DND-41 (cell line): ENCODE measurements around the gene ARHGEF16.
A peak's percentile ranks its signal among the peaks of the same experiment; 100 is the strongest.

Source experiments
- ATAC-seq: fragments of 200-7000 bp; cut with Tn5 transposase; 3 replicates; pipeline ENCODE4 v1.9.1; 2021; ENCODE audit warnings: low read depth; ENCODE audit not compliant: insufficient read depth
- DNase-seq: peaks from one replicate; pipeline ENCODE4 v3.0.0-alpha.2; 2020
- H2AFZ ChIP-seq: 2 replicates; pipeline ENCODE4 v1.6.0; 2012; ENCODE audit warnings: low read depth, low read length
- H3K27ac ChIP-seq: 2 replicates; pipeline ENCODE4 v1.5.1; 2012; ENCODE audit warnings: low read length, inconsistent platforms
- H3K27me3 ChIP-seq: fragments of 200-600 bp; sonication (generic); 2 replicates; pipeline ENCODE4 v1.6.0; 2012; ENCODE audit warnings: low read length, mild to moderate bottlenecking, inconsistent platforms; ENCODE audit not compliant: insufficient read depth, poor library complexity
- H3K36me3 ChIP-seq: 2 replicates; pipeline ENCODE4 v1.5.1; 2012; ENCODE audit warnings: low read length, inconsistent platforms; ENCODE audit not compliant: insufficient read depth
- H3K4me1 ChIP-seq: 2 replicates; pipeline ENCODE4 v1.5.1; 2012; ENCODE audit warnings: mild to moderate bottlenecking, low read length; ENCODE audit not compliant: insufficient read depth
- H3K4me2 ChIP-seq: 2 replicates; pipeline ENCODE4 v1.6.0; 2012; ENCODE audit warnings: mild to moderate bottlenecking, moderate library complexity, low read length, inconsistent platforms; ENCODE audit not compliant: insufficient read depth
- H3K4me3 ChIP-seq, 2 experiments: fragments of 200-600 bp in 1 of 2; shearing (Covaris generic) in 1 of 2; 2 replicates each; pipeline ENCODE4 v1.5.1; 2012 to 2016; ENCODE audit warnings: inconsistent platforms in 2 of 2, low read length in 2 of 2, mild to moderate bottlenecking in 2 of 2, low read depth in 1 of 2, moderate library complexity in 1 of 2
- H3K79me2 ChIP-seq: 2 replicates; pipeline ENCODE4 v1.6.0; 2012; ENCODE audit warnings: low read length, inconsistent platforms; ENCODE audit not compliant: insufficient read depth
- H3K9ac ChIP-seq: 2 replicates; pipeline ENCODE4 v1.6.0; 2012; ENCODE audit warnings: low read depth, mild to moderate bottlenecking, inconsistent platforms, low read length, moderate library complexity
- H3K9me3 ChIP-seq: 2 replicates; pipeline ENCODE4 v1.5.1; 2012; ENCODE audit warnings: low read length, moderate library complexity, mild to moderate bottlenecking, inconsistent platforms; ENCODE audit not compliant: insufficient read depth, severe bottlenecking
- H4K20me1 ChIP-seq: 2 replicates; pipeline ENCODE4 v1.6.0; 2012; ENCODE audit warnings: low read length; ENCODE audit not compliant: insufficient read depth
- EZH2 ChIP-seq: IDR thresholded peaks from 3 replicates; pipeline ENCODE4 v1.6.1; 2012; ENCODE audit warnings: borderline replicate concordance, low read depth, mild to moderate bottlenecking, moderate library complexity, low read length, inconsistent platforms; ENCODE audit not compliant: severe bottlenecking
- TF ChIP-seq, protein P1 (sequence below): IDR thresholded peaks from 2 replicates; pipeline ENCODE4 v1.5.1; 2012; ENCODE audit warnings: borderline replicate concordance, low read length, moderate library complexity, mild to moderate bottlenecking; ENCODE audit not compliant: poor library complexity, severe bottlenecking; ENCODE audit errors: extremely low read depth

The ARHGEF16 gene

DNA sequence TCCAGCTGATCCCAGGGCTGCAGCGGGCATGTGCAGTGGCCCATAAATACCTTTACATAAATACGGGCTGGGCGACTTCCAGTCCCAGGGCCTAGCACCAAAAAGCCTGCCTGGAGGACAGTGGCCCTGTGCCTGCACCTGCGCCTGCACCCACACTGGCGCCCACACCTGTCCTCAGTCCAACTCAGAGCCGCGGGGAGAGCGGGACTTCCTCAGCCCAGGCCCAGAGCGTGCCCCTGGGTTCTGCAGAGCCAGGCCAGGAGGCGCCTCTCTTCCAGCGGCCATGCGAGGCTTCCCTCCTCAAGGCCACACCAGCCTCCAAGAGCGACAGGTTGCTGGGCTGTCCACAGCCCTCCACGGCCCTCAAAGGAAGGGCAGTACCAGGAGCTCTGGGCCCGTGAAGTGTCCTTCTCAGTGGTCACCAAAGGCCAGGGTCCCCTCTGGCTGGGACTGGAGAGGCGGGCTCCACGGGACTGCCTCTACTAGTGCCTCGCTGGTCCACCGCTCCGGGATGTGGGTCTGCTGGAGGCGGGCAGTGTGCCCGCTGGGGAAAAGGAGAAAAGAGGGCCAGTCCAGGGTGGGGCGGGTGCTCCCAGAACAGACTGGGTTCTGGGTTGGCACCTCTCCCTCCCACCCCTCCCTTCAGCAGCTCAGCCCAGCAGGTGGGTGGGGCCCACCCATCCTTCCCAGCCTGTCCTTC, 35.7 kb downstream of the ARHGEF16 start:
- H3K9ac ChIP-seq = no peak overlapping the region
- H2AFZ ChIP-seq = no peak overlapping the region
- H3K27me3 ChIP-seq = no peaks in the 10 kb centered on the region
- TF ChIP-seq, protein P1, sequence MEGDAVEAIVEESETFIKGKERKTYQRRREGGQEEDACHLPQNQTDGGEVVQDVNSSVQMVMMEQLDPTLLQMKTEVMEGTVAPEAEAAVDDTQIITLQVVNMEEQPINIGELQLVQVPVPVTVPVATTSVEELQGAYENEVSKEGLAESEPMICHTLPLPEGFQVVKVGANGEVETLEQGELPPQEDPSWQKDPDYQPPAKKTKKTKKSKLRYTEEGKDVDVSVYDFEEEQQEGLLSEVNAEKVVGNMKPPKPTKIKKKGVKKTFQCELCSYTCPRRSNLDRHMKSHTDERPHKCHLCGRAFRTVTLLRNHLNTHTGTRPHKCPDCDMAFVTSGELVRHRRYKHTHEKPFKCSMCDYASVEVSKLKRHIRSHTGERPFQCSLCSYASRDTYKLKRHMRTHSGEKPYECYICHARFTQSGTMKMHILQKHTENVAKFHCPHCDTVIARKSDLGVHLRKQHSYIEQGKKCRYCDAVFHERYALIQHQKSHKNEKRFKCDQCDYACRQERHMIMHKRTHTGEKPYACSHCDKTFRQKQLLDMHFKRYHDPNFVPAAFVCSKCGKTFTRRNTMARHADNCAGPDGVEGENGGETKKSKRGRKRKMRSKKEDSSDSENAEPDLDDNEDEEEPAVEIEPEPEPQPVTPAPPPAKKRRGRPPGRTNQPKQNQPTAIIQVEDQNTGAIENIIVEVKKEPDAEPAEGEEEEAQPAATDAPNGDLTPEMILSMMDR = no peak
- TF ChIP-seq EZH2 = no peak
- H3K27ac ChIP-seq = no peak overlapping the region
- ATAC-seq = no peak
- H3K4me3 ChIP-seq = no peak overlapping the region
- no peak overlapping the region for H3K4me2 ChIP-seq
- H3K79me2 ChIP-seq = no peaks in the 10 kb centered on the region
- H4K20me1 ChIP-seq = peaks cover 6% of the 10 kb centered on the region; the same call in 1 of the 2 replicates
- peaks cover 3% of the 10 kb centered on the region for H3K4me1 ChIP-seq
- no peak for DNase-seq
- peaks cover 9% of the 10 kb centered on the region for H3K9me3 ChIP-seq
- no peaks in the 10 kb centered on the region for H3K36me3 ChIP-seq

DNA sequence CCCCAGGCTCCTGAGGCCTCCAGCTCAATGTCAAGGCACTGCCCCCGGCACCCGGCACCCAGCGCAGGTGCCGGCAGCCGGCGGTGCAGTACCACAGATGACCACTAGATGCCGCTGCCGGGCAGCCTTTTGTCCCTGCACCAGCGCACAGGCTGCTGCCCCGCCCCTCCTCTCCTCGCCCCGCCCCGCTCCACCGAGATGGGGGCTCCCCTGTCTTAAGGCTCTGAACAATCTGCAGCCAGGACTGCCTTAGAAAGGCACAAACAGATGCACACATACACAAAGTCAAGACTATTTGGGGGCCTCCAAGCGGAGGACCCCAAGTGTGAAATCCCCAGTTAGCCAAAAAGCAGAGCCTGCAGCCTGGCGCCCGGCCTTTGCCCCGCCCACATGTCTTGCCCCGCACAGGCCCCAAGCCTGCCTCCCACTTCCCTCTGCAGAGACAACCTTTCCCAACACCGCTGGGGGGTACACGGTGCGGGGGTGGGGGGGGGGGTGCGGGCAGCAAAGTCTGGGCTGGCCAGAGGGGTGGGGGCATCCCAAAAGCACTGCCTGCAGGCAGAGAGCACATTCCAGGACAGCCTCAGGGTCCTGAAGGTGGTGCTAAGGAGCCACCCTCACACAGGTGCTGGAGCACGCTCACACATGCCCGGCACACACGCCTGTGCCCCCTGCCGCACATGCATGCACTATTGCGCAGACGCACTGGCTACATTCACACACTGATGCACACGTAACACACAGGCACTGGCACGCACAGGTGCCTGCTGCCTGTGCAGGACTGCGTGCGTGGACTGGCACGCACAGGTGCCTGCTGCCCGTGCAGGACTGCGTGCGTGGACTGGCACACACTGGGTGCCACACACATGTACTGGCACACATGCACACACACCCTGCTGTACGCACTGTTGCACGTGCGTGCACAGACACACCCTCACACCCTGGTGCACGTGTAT, 37.1 kb downstream of the ARHGEF16 start:
- peak; percentile 81 for DNase-seq
- peak; percentile 92 for ATAC-seq
- TF ChIP-seq EZH2 = no peak
- TF ChIP-seq, protein P1 = peak; percentile 94
- Histone ChIP-seq H4K20me1 (peaks cover 6% of the 10 kb centered on the region; the same call in 1 of the 2 replicates), H3K36me3 (no peaks in the 10 kb centered on the region), H2AFZ (no peak overlapping the region), H3K4me1 (peaks cover 3% of the 10 kb centered on the region), H3K79me2 (no peaks in the 10 kb centered on the region), H3K4me3 (no peak overlapping the region), H3K9ac (no peak overlapping the region), H3K4me2 (peak overlapping the region; percentile 48), H3K9me3 (peaks cover 9% of the 10 kb centered on the region), H3K27ac (no peak overlapping the region), H3K27me3 (no peaks in the 10 kb centered on the region)

DNA sequence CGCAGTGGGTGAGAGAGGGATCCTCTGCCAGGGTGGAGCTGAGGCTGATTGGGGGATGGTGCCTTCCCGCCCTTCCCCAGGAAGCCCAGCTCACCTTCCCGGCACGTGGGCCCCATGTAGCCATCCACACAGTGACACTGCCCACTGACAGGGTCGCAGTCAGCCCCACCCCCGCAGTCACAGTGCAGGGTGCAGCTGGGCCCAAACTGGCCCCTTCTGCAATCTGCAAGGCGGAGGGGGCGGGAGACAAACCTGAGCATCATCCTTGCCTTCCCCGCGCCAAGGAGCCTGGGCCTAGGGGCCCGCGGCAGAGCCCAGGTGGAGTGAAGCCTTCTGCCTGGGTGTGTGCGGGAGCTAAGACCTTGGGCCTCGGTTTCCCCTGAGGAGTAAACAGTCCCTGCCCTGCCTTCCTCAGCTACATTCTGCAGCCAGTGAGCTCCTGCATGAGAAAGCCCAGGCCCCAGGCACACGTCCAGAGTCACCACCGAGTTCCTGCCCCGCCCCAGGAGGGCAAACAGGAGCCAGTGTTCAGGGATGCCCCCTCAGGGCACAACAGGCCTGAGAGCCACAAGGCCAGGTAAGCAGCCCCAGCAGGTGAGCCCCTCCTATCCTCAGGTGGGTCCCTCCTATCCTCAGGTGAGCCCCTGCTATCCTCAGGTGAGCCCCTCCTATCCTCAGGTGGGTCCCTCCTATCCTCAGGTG, 38.2 kb downstream of the ARHGEF16 start:
- no peaks in the 10 kb centered on the region for H3K79me2 ChIP-seq
- no peak overlapping the region for H3K27ac ChIP-seq
- H3K4me3 ChIP-seq = no peak overlapping the region
- no peaks in the 10 kb centered on the region for H3K27me3 ChIP-seq
- ATAC-seq = no peak
- TF ChIP-seq, protein P1 = no peak
- no peak for TF ChIP-seq EZH2
- no peaks in the 10 kb centered on the region for H3K36me3 ChIP-seq
- DNase-seq = no peak
- H3K4me1 ChIP-seq = peaks cover 3% of the 10 kb centered on the region
- H3K4me2 ChIP-seq = no peak overlapping the region
- H4K20me1 ChIP-seq = peaks cover 6% of the 10 kb centered on the region; the same call in 1 of the 2 replicates
- no peak overlapping the region for H2AFZ ChIP-seq
- no peak overlapping the region for H3K9ac ChIP-seq
- peaks cover 9% of the 10 kb centered on the region for H3K9me3 ChIP-seq
